PC-3 (cell line): ENCODE data around the gene VPS52. TPM values are rescaled to one million over a fixed set of nuclear protein-coding genes. Genes with fewer than 3 reads are reported as not detected.

Experiments
- ATAC-seq: fragments of 200-7000 bp; cut with Tn5 transposase; 2 replicates; pipeline ENCODE4 v1.9.1; 2020; ENCODE audit warnings: mild to moderate bottlenecking, moderate library complexity
- BruUV-seq: library from RNA; stranded (reverse); fragments of 400-500 nt; replicated peaks from 2 replicates; lab custom pipeline; 2021; lab: Mats Ljungman, UMichigan
- CTCF ChIA-PET: fragments of 300-600 bp; sonication (Branson Sonifier 250); formaldehyde crosslinking; loops from one replicate; lab custom pipeline; 2022; ENCODE audit warnings: antibody characterized with exemption; lab: Charles Lee
- POLR2A ChIA-PET: fragments of 300-600 bp; sonication (Branson Sonifier 250); formaldehyde crosslinking; loops from one replicate; lab custom pipeline; 2022; ENCODE audit warnings: antibody characterized with exemption; ENCODE audit not compliant: unreplicated experiment; lab: Charles Lee
- DNase-seq: peaks from one replicate; pipeline ENCODE4 v3.0.0-alpha.2; 2015
- H2AFZ ChIP-seq: fragments of 300-600 bp; sonication (generic); 2 replicates; pipeline ENCODE4 v1.6.0; 2016; ENCODE audit warnings: antibody characterized with exemption, low read length
- H3F3A ChIP-seq: fragments of 300-600 bp; sonication (generic); one replicate; pipeline ENCODE4 v1.6.0; 2017; ENCODE audit warnings: antibody characterized with exemption, low read length, control low read depth, mild to moderate bottlenecking; ENCODE audit not compliant: unreplicated experiment
- H3K27ac ChIP-seq: fragments of 300-600 bp; sonication (generic); 2 replicates; pipeline ENCODE4 v1.5.1; 2016; ENCODE audit warnings: mild to moderate bottlenecking, low read length
- H3K27me3 ChIP-seq: fragments of 300-600 bp; sonication (generic); 2 replicates; pipeline ENCODE4 v1.6.1; 2016; ENCODE audit warnings: low read length, mixed read lengths
- H3K36me3 ChIP-seq: fragments of 300-600 bp; sonication (generic); 2 replicates; pipeline ENCODE4 v1.6.1; 2016; ENCODE audit warnings: low read depth, mixed run types, low read length, mixed read lengths
- H3K4me1 ChIP-seq: fragments of 300-600 bp; sonication (generic); 2 replicates; pipeline ENCODE4 v1.5.1; 2016; ENCODE audit warnings: low read length; ENCODE audit not compliant: insufficient read depth
- H3K4me2 ChIP-seq: fragments of 300-600 bp; sonication (generic); 2 replicates; pipeline ENCODE4 v1.6.0; 2016; ENCODE audit warnings: low read length
- H3K4me3 ChIP-seq: fragments of 300-600 bp; sonication (generic); 2 replicates; pipeline ENCODE4 v1.5.1; 2016; ENCODE audit warnings: mild to moderate bottlenecking, low read length, mixed read lengths
- H3K79me2 ChIP-seq: fragments of 300-600 bp; sonication (generic); 2 replicates; pipeline ENCODE4 v1.6.1; 2017; ENCODE audit warnings: low read length, mixed read lengths
- H3K9ac ChIP-seq: fragments of 300-600 bp; sonication (generic); 2 replicates; pipeline ENCODE4 v1.6.0; 2016; ENCODE audit warnings: mild to moderate bottlenecking, low read length
- H3K9me2 ChIP-seq: fragments of 300-600 bp; sonication (generic); replicated peaks from 2 replicates; pipeline ENCODE4 v1.6.1; 2016; ENCODE audit warnings: mixed run types, low read length, mixed read lengths
- H3K9me3 ChIP-seq: fragments of 300-600 bp; sonication (generic); 2 replicates; pipeline ENCODE4 v1.6.1; 2016; ENCODE audit warnings: low read length, mixed read lengths
- H4K20me1 ChIP-seq: fragments of 300-600 bp; sonication (generic); 2 replicates; pipeline ENCODE4 v1.6.1; 2016; ENCODE audit warnings: low read length, mixed read lengths
- EZH2 ChIP-seq: fragments of 300-600 bp; sonication (generic); IDR thresholded peaks from one replicate; pipeline ENCODE4 v1.6.1; 2017; ENCODE audit warnings: antibody characterized with exemption, mild to moderate bottlenecking, low read length; ENCODE audit not compliant: unreplicated experiment
- EZH2phosphoT487 ChIP-seq: fragments of 300-600 bp; sonication (generic); IDR thresholded peaks from 2 replicates; pipeline ENCODE4 v1.6.1; 2018; ENCODE audit warnings: mild to moderate bottlenecking, antibody characterized with exemption, low read length, borderline replicate concordance
- intact Hi-C: fragments of 100-400 bp; cut with micrococcal nuclease; formaldehyde crosslinking; loops from 2 replicates; pipeline ENCODE4 v1.9.0; 2023
- total RNA-seq: library from RNA; depleted of rRNA; stranded (reverse); fragments of >200 nt; gene quantifications from 2 replicates; pipeline ENCODE4 v1.2.3, GENCODE V29; 2014
- TF ChIP-seq, protein P1 (sequence below): fragments of 300-600 bp; sonication (generic); conservative IDR thresholded peaks from 2 replicates; pipeline ENCODE4 v1.5.1; 2017; ENCODE audit warnings: antibody characterized with exemption, low read depth, mild to moderate bottlenecking, low read length

The VPS52 gene
- total RNA-seq, 1 experiment from 2014 or later = 33.7 TPM

DNA sequence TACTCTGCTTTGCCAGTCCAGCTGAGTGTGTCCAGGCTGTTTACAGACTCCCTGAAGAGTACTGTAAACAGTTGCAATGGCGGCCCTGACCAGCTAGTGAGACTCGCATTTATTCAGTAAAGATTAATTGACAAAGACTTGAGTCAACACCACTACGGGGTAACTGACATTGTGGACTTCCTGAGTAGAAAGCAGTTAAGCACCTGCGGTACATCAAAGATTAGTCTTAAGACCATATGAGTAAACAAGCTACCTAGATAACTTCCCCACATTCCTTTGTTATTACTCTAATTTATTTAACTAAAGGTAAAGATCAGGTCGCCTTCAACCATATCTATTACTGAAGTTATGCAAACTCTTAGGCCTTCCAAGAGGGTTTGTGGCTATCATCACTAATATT is 12.6 kb downstream of the VPS52 start:
- intact Hi-C loops = no loop called here
- Histone ChIP-seq H3K4me1 (peaks cover 31% of the 10 kb centered on the region), H3K9ac (no peak overlapping the region), H4K20me1 (no peaks in the 10 kb centered on the region), H3K4me3 (0 out of 2 replicates have a peak overlapping the region, but pooled peaks have one; percentile 21), H3K9me3 (no peaks in the 10 kb centered on the region), H3K27me3 (no peaks in the 10 kb centered on the region), H3K36me3 (peaks cover 12% of the 10 kb centered on the region), H3K79me2 (0 out of 2 replicates have a peak, but pooled peaks cover 2% of the 10 kb centered on the region), H3K27ac (peak overlapping the region; percentile 65), H2AFZ (peak overlapping the region; percentile 49; the same call in 1 of the 2 replicates), H3K9me2 (no peaks in the 10 kb centered on the region), H3K4me2 (peak overlapping the region; percentile 66), H3F3A (peaks cover 18% of the 10 kb centered on the region)
- BruUV-seq = no TSS peak
- DNase-seq (peak; percentile 87), ATAC-seq (peak; percentile 59)
- POLR2A ChIA-PET = interaction anchor here (1.1 kb wide), 1 partner anchor 13 kb away, joined by 3 read pairs; the partner anchor contains the start of genes RPS18 and VPS52
- CTCF ChIA-PET = no interaction called here
- TF ChIP-seq, protein P1, sequence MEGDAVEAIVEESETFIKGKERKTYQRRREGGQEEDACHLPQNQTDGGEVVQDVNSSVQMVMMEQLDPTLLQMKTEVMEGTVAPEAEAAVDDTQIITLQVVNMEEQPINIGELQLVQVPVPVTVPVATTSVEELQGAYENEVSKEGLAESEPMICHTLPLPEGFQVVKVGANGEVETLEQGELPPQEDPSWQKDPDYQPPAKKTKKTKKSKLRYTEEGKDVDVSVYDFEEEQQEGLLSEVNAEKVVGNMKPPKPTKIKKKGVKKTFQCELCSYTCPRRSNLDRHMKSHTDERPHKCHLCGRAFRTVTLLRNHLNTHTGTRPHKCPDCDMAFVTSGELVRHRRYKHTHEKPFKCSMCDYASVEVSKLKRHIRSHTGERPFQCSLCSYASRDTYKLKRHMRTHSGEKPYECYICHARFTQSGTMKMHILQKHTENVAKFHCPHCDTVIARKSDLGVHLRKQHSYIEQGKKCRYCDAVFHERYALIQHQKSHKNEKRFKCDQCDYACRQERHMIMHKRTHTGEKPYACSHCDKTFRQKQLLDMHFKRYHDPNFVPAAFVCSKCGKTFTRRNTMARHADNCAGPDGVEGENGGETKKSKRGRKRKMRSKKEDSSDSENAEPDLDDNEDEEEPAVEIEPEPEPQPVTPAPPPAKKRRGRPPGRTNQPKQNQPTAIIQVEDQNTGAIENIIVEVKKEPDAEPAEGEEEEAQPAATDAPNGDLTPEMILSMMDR = no peak
- no peak for TF ChIP-seq EZH2
- TF ChIP-seq EZH2phosphoT487 = no peak

DNA sequence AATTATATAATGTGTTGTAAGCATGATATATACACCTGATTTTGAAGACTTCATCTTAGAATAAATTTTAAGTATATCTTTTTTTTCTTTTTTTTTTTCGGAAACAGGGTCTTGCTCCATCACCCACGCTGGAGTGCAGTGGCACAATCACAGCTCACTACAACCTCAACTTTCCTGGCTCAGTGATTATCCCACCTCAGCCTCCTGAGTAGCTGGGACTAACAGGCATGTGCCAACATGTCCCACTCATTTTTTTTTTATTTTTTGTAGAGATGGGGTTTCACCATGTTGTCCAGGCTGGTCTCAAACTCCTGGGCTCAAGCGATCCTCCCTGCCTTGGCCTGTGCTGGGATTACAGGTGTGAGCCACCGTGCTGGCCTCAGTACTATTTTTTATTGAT is 17.1 kb downstream of the VPS52 start:
- DNase-seq (no peak), ATAC-seq (no peak)
- CTCF ChIA-PET = no interaction called here
- no peak overlapping the region for H3K4me3 ChIP-seq
- POLR2A ChIA-PET = no interaction called here
- intact Hi-C loops = no loop called here
- H3K79me2 ChIP-seq = 0 out of 2 replicates have a peak, but pooled peaks cover 2% of the 10 kb centered on the region
- no peak overlapping the region for H3K27ac ChIP-seq
- H3F3A ChIP-seq = peaks cover 14% of the 10 kb centered on the region
- H3K9ac ChIP-seq = no peak overlapping the region
- no peaks in the 10 kb centered on the region for H3K9me2 ChIP-seq
- H3K4me2 ChIP-seq = no peak overlapping the region
- BruUV-seq = no TSS peak
- peaks cover 30% of the 10 kb centered on the region for H3K4me1 ChIP-seq
- H3K36me3 ChIP-seq = peaks cover 8% of the 10 kb centered on the region; the same call in 1 of the 2 replicates
- H3K27me3 ChIP-seq = no peaks in the 10 kb centered on the region
- no peaks in the 10 kb centered on the region for H3K9me3 ChIP-seq
- no peak overlapping the region for H2AFZ ChIP-seq
- no peaks in the 10 kb centered on the region for H4K20me1 ChIP-seq
- TF ChIP-seq, protein P1 = no peak
- TF ChIP-seq EZH2phosphoT487 = no peak
- no peak for TF ChIP-seq EZH2

DNA sequence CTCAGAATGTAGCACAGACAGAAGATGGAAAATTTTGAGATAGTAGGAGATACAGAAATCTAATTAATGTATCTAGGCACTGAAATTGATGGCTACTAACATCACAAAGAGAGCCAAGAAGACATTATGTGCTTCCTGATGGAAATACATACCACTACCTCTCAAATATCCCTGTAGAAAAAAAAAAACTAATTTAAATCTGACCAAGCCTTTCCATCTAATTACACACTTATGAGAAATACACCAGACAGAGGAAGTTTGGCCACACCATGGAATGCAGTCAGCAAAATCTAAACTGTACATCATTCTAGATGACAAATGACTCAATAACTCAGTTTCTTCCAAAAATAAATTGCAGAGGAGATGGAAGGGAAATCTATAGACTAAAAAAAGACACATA is 18.9 kb downstream of the VPS52 start:
- H3K27me3 ChIP-seq = no peaks in the 10 kb centered on the region
- intact Hi-C loops = no loop called here
- H3K4me2 ChIP-seq = no peak overlapping the region
- no peak overlapping the region for H3K9ac ChIP-seq
- H3K27ac ChIP-seq = no peak overlapping the region
- H3F3A ChIP-seq = peaks cover 7% of the 10 kb centered on the region
- H3K9me2 ChIP-seq = no peaks in the 10 kb centered on the region
- no peak overlapping the region for H2AFZ ChIP-seq
- BruUV-seq = no TSS peak
- CTCF ChIA-PET = no interaction called here
- peaks cover 3% of the 10 kb centered on the region; the same call in 1 of the 2 replicates for H3K36me3 ChIP-seq
- ATAC-seq (no peak), DNase-seq (no peak)
- POLR2A ChIA-PET = no interaction called here
- 0 out of 2 replicates have a peak, but pooled peaks cover 2% of the 10 kb centered on the region for H3K79me2 ChIP-seq
- no peaks in the 10 kb centered on the region for H3K9me3 ChIP-seq
- no peak overlapping the region for H3K4me3 ChIP-seq
- H3K4me1 ChIP-seq = peaks cover 30% of the 10 kb centered on the region
- TF ChIP-seq EZH2 (no peak), EZH2phosphoT487 (no peak)
- TF ChIP-seq, protein P1 = no peak
- no peaks in the 10 kb centered on the region for H4K20me1 ChIP-seq
